ENCODE data around the gene GIPC1. TPM values are rescaled to one million over a fixed set of nuclear protein-coding genes. Genes with fewer than 3 reads are reported as not detected.

GIPC1 gene
- total RNA-seq, 4 donors from 2014 or later = 14.1 to 70.0 (median 36.3) TPM

DNA sequence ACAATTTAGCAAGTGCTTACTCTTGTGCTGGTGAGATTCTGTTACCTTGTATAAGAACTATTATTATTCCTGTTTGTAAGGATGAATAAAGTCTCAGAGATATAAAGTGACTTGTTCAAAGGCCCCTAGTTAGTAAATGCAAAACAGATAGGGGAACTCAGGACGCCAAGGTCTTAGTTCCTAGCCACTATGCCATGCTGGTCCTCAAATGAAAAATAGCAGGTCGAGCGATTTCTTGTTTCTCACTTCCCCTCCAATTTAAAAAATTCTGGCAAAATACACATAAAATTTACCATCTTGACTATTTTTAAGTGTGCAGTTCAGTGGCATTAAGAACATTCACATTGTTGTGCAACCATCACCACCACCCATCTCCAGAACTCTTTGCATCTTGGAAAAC is 34.6 kb upstream of the GIPC1 start:
- no peaks in the 10 kb centered on the region for H3K27me3 ChIP-seq

DNA sequence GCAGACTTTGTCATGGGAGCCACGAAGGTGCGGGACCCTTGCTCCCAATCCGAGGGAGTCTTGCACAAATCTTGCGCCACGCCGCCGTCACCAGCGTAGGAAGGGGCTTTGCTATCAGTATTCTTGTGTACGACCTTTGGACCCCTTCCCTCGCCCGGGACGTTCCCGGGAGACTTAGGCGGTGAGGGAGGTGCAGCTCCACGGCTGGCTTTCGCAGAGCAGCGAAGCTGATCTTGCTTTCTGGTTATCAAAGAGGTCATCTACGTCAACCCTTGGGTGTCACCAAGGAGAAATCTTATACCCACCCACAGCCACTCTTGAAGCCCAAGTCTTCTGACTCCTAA is 34.0 kb upstream of the GIPC1 start:
- no peaks in the 10 kb centered on the region for H3K4me1 ChIP-seq
- H3K27me3 ChIP-seq = no peaks in the 10 kb centered on the region
- TF ChIP-seq POLR2A (IDR thresholded peaks at IDR 0.05) = no peak
- TF ChIP-seq, protein P1, sequence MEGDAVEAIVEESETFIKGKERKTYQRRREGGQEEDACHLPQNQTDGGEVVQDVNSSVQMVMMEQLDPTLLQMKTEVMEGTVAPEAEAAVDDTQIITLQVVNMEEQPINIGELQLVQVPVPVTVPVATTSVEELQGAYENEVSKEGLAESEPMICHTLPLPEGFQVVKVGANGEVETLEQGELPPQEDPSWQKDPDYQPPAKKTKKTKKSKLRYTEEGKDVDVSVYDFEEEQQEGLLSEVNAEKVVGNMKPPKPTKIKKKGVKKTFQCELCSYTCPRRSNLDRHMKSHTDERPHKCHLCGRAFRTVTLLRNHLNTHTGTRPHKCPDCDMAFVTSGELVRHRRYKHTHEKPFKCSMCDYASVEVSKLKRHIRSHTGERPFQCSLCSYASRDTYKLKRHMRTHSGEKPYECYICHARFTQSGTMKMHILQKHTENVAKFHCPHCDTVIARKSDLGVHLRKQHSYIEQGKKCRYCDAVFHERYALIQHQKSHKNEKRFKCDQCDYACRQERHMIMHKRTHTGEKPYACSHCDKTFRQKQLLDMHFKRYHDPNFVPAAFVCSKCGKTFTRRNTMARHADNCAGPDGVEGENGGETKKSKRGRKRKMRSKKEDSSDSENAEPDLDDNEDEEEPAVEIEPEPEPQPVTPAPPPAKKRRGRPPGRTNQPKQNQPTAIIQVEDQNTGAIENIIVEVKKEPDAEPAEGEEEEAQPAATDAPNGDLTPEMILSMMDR (IDR thresholded peaks at IDR 0.05) = no peak
- no peak for DNase-seq
- H3K36me3 ChIP-seq = no peaks in the 10 kb centered on the region
- peak overlapping the region; percentile 96 to 98 for H3K27ac ChIP-seq
- no peaks in the 10 kb centered on the region for H3K9me3 ChIP-seq
- H3K4me3 ChIP-seq = peak overlapping the region; percentile 80 to 85
- intact Hi-C loops (cut with DNase I; ENCODE audit: low total_unique reads) = no loop called here

More for the DNA sequence above, 34.6 kb upstream of the GIPC1 start:
- Histone ChIP-seq H3K9me3 (no peaks in the 10 kb centered on the region), H3K4me3 (peak overlapping the region; percentile 80 to 85), H3K27ac (peak overlapping the region in 1 of 2 donors; percentile 96), H3K4me1 (no peaks in the 10 kb centered on the region), H3K36me3 (no peaks in the 10 kb centered on the region)
- intact Hi-C loops (cut with DNase I; ENCODE audit: low total_unique reads) = no loop called here
- TF ChIP-seq POLR2A (IDR thresholded peaks at IDR 0.05) = no peak
- TF ChIP-seq, protein P1 (IDR thresholded peaks at IDR 0.05) = no peak
- no peak for DNase-seq

DNA sequence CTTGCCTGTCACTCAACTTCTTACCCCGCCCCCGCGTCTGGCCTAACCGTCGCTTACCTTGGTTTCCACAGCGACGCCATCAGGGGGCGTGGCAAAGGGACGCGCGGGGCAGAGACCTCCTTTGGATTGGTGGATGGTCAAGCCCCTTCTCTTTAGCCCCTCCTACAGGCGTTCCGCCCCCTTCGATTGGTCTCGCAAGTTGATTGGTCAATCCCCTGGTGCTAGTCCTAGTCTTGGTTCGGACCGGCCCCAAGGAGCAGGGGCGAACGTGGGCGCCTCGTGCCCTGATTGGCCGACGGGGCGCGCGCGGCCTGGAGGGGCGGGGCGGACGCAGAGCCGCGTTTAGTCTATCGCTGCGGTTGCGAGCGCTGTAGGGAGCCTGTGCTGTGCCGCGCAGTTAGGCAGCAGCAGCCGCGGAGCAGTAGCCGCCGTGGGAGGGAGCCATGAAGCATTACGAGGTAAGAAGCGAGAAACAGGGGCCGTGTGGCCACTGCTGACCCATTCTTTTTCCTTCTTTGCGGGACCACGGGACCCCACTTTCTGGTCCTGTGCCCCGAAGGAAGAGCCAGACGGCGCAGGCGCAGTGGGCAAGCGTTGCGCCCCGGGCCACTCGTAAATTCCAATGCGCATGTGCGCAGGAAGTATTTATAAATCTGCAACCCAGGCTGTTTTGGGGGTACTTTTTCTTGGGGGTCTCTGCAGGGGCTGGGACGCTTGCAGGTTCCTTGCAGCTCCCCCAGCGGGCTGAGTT is 33.5 kb upstream of the GIPC1 start, which contains the start of gene TECR:
Gene TECR, plus strand, starts transcription at position 341 of the 751 bp plus-strand sequence. Its CDS starts 103 bp downstream, at position 444.
- TF ChIP-seq, protein P1 (IDR thresholded peaks at IDR 0.05) = peak in 1 of 4 experiments; percentile 6
- peak; percentile 97 to 98 for TF ChIP-seq POLR2A (IDR thresholded peaks at IDR 0.05)
- peak; percentile 100 for DNase-seq
- intact Hi-C loops (cut with DNase I; ENCODE audit: low total_unique reads) = no loop called here
- Histone ChIP-seq H3K4me1 (no peaks in the 10 kb centered on the region), H3K27me3 (no peaks in the 10 kb centered on the region), H3K9me3 (no peaks in the 10 kb centered on the region), H3K36me3 (no peaks in the 10 kb centered on the region), H3K4me3 (peak within 1 kb of the TSS; percentile 80 to 85), H3K27ac (peak within 1 kb of the TSS; percentile 96 to 98)

DNA sequence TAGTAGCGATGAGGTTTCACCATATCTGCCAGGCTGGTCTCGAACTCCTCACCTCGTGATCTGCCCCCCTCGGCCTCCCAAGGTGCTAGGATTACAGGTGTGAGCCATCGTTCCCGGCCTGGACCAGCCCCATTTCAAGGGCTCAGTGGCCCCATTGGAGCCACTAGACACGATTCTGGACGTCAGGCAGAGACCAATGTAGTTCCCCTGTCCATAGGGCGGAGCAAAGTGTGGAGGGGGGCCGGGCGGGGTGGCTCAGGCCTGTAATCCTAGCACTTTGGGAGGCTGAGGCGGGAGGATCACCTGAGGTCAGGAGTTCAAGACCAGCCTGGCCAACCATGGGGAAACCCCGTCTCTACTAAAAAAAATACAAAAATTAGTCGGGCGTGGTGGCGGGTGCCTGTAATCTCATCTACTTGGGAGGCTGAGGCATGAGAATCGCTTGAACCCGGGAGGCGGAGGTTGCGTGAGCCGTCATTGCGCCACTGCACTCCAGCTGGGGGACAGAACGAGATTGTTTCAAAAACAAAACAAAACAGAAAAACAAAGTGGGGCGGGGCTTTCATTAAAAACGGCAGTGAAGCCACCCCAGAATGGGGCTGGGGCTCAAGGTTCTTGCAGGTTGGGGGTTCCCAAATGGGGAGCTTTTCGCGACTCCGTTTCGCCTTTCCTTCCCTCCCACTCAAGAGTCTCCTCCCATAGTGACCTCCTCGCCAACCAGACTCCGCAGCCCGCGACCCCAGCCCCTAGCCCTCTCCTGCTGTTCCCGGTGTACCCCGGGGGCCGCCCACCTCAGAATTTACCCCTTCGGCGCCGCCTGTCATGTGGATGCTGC is 32.7 kb upstream of the GIPC1 start:
- DNase-seq = peak in 1 of 2 donors; percentile 38

More for the DNA sequence above, 32.7 kb upstream of the GIPC1 start:
- intact Hi-C loops (cut with DNase I; ENCODE audit: low total_unique reads) = no loop called here
- H3K36me3 ChIP-seq = no peaks in the 10 kb centered on the region
- no peaks in the 10 kb centered on the region for H3K4me1 ChIP-seq
- peak overlapping the region; percentile 82 to 96 for H3K27ac ChIP-seq
- H3K9me3 ChIP-seq = no peaks in the 10 kb centered on the region
- H3K4me3 ChIP-seq = peak overlapping the region; percentile 51 to 85
- no peaks in the 10 kb centered on the region for H3K27me3 ChIP-seq
- TF ChIP-seq, protein P1 (IDR thresholded peaks at IDR 0.05) = no peak
- no peak for TF ChIP-seq POLR2A (IDR thresholded peaks at IDR 0.05)
